ENCODE results near the gene UBE2D2. TPM values are rescaled to one million over a fixed set of nuclear protein-coding genes. Genes with fewer than 3 reads are reported as not detected.
"Not testable (repeated sequence)": the region's sequence is repeated elsewhere in the genome, so short reads cannot be mapped to it uniquely, and the experiment has no call there.

Gene UBE2D2
- total and polyA plus RNA-seq, 4 experiments from 2014 or later: 160 to 411 (median 255) TPM

- H3K27ac ChIP-seq (ENCODE audit: low read depth, low read length): no peak overlapping the region
- no peaks in the 10 kb centered on the region for H3K36me3 ChIP-seq (ENCODE audit: insufficient read depth, low read length)
- ChIA-PET CTCF (ENCODE audit: partially characterized antibody) (interaction anchor here (1.7 to 2.6 kb wide), 2 partner anchors 16 to 26 kb away, joined by 4 to 8 read pairs; no protein-coding TSS in a partner anchor), POLR2A (ENCODE audit: partially characterized antibody) (interaction anchor here (0.9 to 1.2 kb wide), 2 partner anchors 12 to 64 kb away, joined by 3 to 5 read pairs; partner anchors contain the start of gene UBE2D2)
- intact Hi-C loops (cut with micrococcal nuclease): no loop called here
- Mint-ChIP-seq H3K36me3 (no peaks in the 10 kb centered on the region), H3K4me1 (peaks cover 0 to 10% (median 0%) of the 10 kb centered on the region in 4 donors), H3K4me3 (no peak overlapping the region), H3K27me3 (peaks cover 0 to 6% of the 10 kb centered on the region in 2 donors), H3K27ac (no peak overlapping the region), H3K9me3 (no peaks in the 10 kb centered on the region)
- no peaks in the 10 kb centered on the region for H3K9me3 ChIP-seq (ENCODE audit: control insufficient read depth in 1 of 2, low read length in 2 of 2)
- H3K4me3 ChIP-seq (ENCODE audit: low read length in 2 of 2): no peak overlapping the region
- H3K27me3 ChIP-seq (ENCODE audit: insufficient read depth, low read length): no peaks in the 10 kb centered on the region
- no peak for DNase-seq
- no peaks in the 10 kb centered on the region for H3K4me1 ChIP-seq (ENCODE audit: insufficient read depth, low read length)
Measured at GRCh38 chr5:139549162-139549894, 11.8 kb upstream of the UBE2D2 start.

- H3K4me3 ChIP-seq (ENCODE audit: low read length in 2 of 2); H3K4me1 ChIP-seq (ENCODE audit: insufficient read depth, low read length); intact Hi-C loops (cut with micrococcal nuclease); H3K9me3 ChIP-seq (ENCODE audit: control insufficient read depth in 1 of 2, low read length in 2 of 2); H3K9me3 Mint-ChIP-seq; H3K27ac Mint-ChIP-seq; H3K27ac ChIP-seq (ENCODE audit: low read depth, low read length); H3K4me3 Mint-ChIP-seq; H3K27me3 Mint-ChIP-seq; H3K27me3 ChIP-seq (ENCODE audit: insufficient read depth, low read length); DNase-seq; H3K36me3 Mint-ChIP-seq; H3K36me3 ChIP-seq (ENCODE audit: insufficient read depth, low read length): not testable (repeated sequence)
- ChIA-PET CTCF (ENCODE audit: partially characterized antibody) (interaction anchor here (1.3 to 2.6 kb wide), 3 partner anchors 16 to 84 kb away, joined by 4 to 8 read pairs (median 4); no protein-coding TSS in a partner anchor), POLR2A (ENCODE audit: partially characterized antibody) (interaction anchor here (0.9 to 1.2 kb wide), 2 partner anchors 11 to 63 kb away, joined by 3 to 5 read pairs; partner anchors contain the start of gene UBE2D2)
- peaks cover 0 to 10% (median 0%) of the 10 kb centered on the region in 4 donors for H3K4me1 Mint-ChIP-seq
Measured at GRCh38 chr5:139550051-139550872, 10.9 kb upstream of the UBE2D2 start.

GRCh38 chr5:139551191-139551889 is 9.8 kb upstream of the UBE2D2 start:
- DNase-seq: no peak
- intact Hi-C loops (cut with micrococcal nuclease): no loop called here
- Histone ChIP-seq H3K4me3 (ENCODE audit: low read length in 2 of 2) (no peak overlapping the region), H3K27me3 (ENCODE audit: insufficient read depth, low read length) (no peaks in the 10 kb centered on the region), H3K27ac (ENCODE audit: low read depth, low read length) (no peak overlapping the region), H3K4me1 (ENCODE audit: insufficient read depth, low read length) (no peaks in the 10 kb centered on the region), H3K36me3 (ENCODE audit: insufficient read depth, low read length) (no peaks in the 10 kb centered on the region), H3K9me3 (ENCODE audit: control insufficient read depth in 1 of 2, low read length in 2 of 2) (no peaks in the 10 kb centered on the region)
- no peaks in the 10 kb centered on the region for H3K36me3 Mint-ChIP-seq
- no peak overlapping the region for H3K27ac Mint-ChIP-seq
- POLR2A ChIA-PET (ENCODE audit: partially characterized antibody): interaction anchor here (0.6 to 1.6 kb wide), 2 partner anchors 15 to 996 kb away, joined by 3 read pairs; no protein-coding TSS in a partner anchor
- peaks cover 0 to 8% of the 10 kb centered on the region in 2 donors for H3K27me3 Mint-ChIP-seq
- CTCF ChIA-PET (ENCODE audit: partially characterized antibody): interaction anchor here (1.3 to 2.6 kb wide), 3 partner anchors 14 to 83 kb away, joined by 4 to 8 read pairs (median 4); no protein-coding TSS in a partner anchor
- H3K9me3 Mint-ChIP-seq: no peaks in the 10 kb centered on the region
- no peak overlapping the region for H3K4me3 Mint-ChIP-seq
- peaks cover 0 to 10% (median 0%) of the 10 kb centered on the region in 4 donors for H3K4me1 Mint-ChIP-seq

- peaks cover 0 to 10% (median 0%) of the 10 kb centered on the region in 4 donors for H3K4me1 Mint-ChIP-seq
- no peak overlapping the region for H3K27ac Mint-ChIP-seq
- no peak for DNase-seq
- no peak overlapping the region for H3K4me3 ChIP-seq (ENCODE audit: low read length in 2 of 2)
- ChIA-PET CTCF (ENCODE audit: partially characterized antibody) (interaction anchor here (0.6 to 1.0 kb wide), 4 partner anchors 10 to 78 kb away, joined by 3 to 4 read pairs (median 4); no protein-coding TSS in a partner anchor), POLR2A (ENCODE audit: partially characterized antibody) (interaction anchor here (1.3 to 1.6 kb wide), 2 partner anchors 8 to 13 kb away, joined by 3 to 5 read pairs; partner anchors contain the start of gene UBE2D2)
- no peak overlapping the region for H3K27ac ChIP-seq (ENCODE audit: low read depth, low read length)
- H3K36me3 Mint-ChIP-seq: no peaks in the 10 kb centered on the region
- H3K9me3 Mint-ChIP-seq: no peaks in the 10 kb centered on the region
- no peaks in the 10 kb centered on the region for H3K36me3 ChIP-seq (ENCODE audit: insufficient read depth, low read length)
- H3K4me3 Mint-ChIP-seq: no peak overlapping the region
- no peaks in the 10 kb centered on the region for H3K27me3 ChIP-seq (ENCODE audit: insufficient read depth, low read length)
- H3K4me1 ChIP-seq (ENCODE audit: insufficient read depth, low read length): no peaks in the 10 kb centered on the region
- peaks cover 0 to 8% of the 10 kb centered on the region in 2 donors for H3K27me3 Mint-ChIP-seq
- no peaks in the 10 kb centered on the region for H3K9me3 ChIP-seq (ENCODE audit: control insufficient read depth in 1 of 2, low read length in 2 of 2)
- intact Hi-C loops (cut with micrococcal nuclease): no loop called here
Measured at GRCh38 chr5:139552893-139553575, 8.1 kb upstream of the UBE2D2 start.

- Mint-ChIP-seq H3K4me1 (peaks cover 0 to 6% (median 0%) of the 10 kb centered on the region in 4 donors), H3K9me3 (no peaks in the 10 kb centered on the region), H3K27me3 (peaks cover 0 to 4% of the 10 kb centered on the region in 2 donors), H3K4me3 (no peak overlapping the region), H3K27ac (no peak overlapping the region), H3K36me3 (no peaks in the 10 kb centered on the region)
- H3K27me3 ChIP-seq (ENCODE audit: insufficient read depth, low read length): no peaks in the 10 kb centered on the region
- POLR2A ChIA-PET (ENCODE audit: partially characterized antibody): no interaction called here
- no peaks in the 10 kb centered on the region for H3K4me1 ChIP-seq (ENCODE audit: insufficient read depth, low read length)
- intact Hi-C loops (cut with micrococcal nuclease): no loop called here
- H3K4me3 ChIP-seq (ENCODE audit: low read length in 2 of 2): no peak overlapping the region
- no peak for DNase-seq
- CTCF ChIA-PET (ENCODE audit: partially characterized antibody): no interaction called here
- no peaks in the 10 kb centered on the region for H3K36me3 ChIP-seq (ENCODE audit: insufficient read depth, low read length)
- no peaks in the 10 kb centered on the region for H3K9me3 ChIP-seq (ENCODE audit: control insufficient read depth in 1 of 2, low read length in 2 of 2)
- H3K27ac ChIP-seq (ENCODE audit: low read depth, low read length): no peak overlapping the region
Measured at GRCh38 chr5:139554264-139554663, 6.9 kb upstream of the UBE2D2 start.

GRCh38 chr5:139557811-139558210 is 3.3 kb upstream of the UBE2D2 start:
- Mint-ChIP-seq H3K27ac (no peak overlapping the region), H3K4me3 (no peak overlapping the region), H3K4me1 (peaks cover 10 to 17% (median 14%) of the 10 kb centered on the region in 4 donors), H3K27me3 (peaks cover 0 to 4% of the 10 kb centered on the region in 2 donors), H3K9me3 (peaks cover 0 to 2% (median 0%) of the 10 kb centered on the region in 8 donors), H3K36me3 (peaks cover 0 to 14% of the 10 kb centered on the region in 2 donors)
- no peak overlapping the region for H3K4me3 ChIP-seq (ENCODE audit: low read length in 2 of 2)
- H3K9me3 ChIP-seq (ENCODE audit: control insufficient read depth in 1 of 2, low read length in 2 of 2): no peaks in the 10 kb centered on the region
- no peaks in the 10 kb centered on the region for H3K36me3 ChIP-seq (ENCODE audit: insufficient read depth, low read length)
- DNase-seq: no peak
- no peaks in the 10 kb centered on the region for H3K27me3 ChIP-seq (ENCODE audit: insufficient read depth, low read length)
- intact Hi-C loops (cut with micrococcal nuclease): no loop called here
- POLR2A ChIA-PET (ENCODE audit: partially characterized antibody): no interaction called here
- H3K4me1 ChIP-seq (ENCODE audit: insufficient read depth, low read length): peaks cover 12% of the 10 kb centered on the region
- CTCF ChIA-PET (ENCODE audit: partially characterized antibody): interaction anchor here (0.9 to 2.0 kb wide), 2 partner anchors 16 to 76 kb away, joined by 4 read pairs; no protein-coding TSS in a partner anchor
- no peak overlapping the region for H3K27ac ChIP-seq (ENCODE audit: low read depth, low read length)

Data from CD4-positive, alpha-beta memory T cell (primary cell).